Measurements from ENCODE around the gene ZNF426.
"Not testable (repeated sequence)": the region's sequence is repeated elsewhere in the genome, so short reads cannot be mapped to it uniquely, and the experiment has no call there.

The ZNF426 gene

GRCh38 chr19:9538183-9539058, at the start of gene ZNF426:
Gene ZNF426 (minus strand): TSS chr19:9538645. CDS start chr19:9536232, 2,413 bp downstream.
- DNase-seq: peak; percentile 95

GRCh38 chr19:9586764-9587163, 48.3 kb upstream of the ZNF426 start:
- DNase-seq: peak; percentile 57

GRCh38 chr19:9584073-9584833, 45.8 kb upstream of the ZNF426 start, which contains the start of gene ZNF121:
Gene ZNF121 (minus strand): TSS chr19:9584504. CDS start chr19:9568097, 16,407 bp downstream.
- peak; percentile 93 for DNase-seq

- DNase-seq: not testable (repeated sequence)
These were observed 43.8 kb upstream of the ZNF426 start for GRCh38 chr19:9582081-9582725.

GRCh38 chr19:9580728-9581127, 42.3 kb upstream of the ZNF426 start:
- DNase-seq: no peak

GRCh38 chr19:9570255-9570654, 31.8 kb upstream of the ZNF426 start:
- DNase-seq: no peak

GRCh38 chr19:9566729-9567128, 28.3 kb upstream of the ZNF426 start:
- DNase-seq: no peak

GRCh38 chr19:9565900-9566705, 27.7 kb upstream of the ZNF426 start:
- no peak for DNase-seq

- no peak for DNase-seq
These were observed 14.3 kb upstream of the ZNF426 start for GRCh38 chr19:9552536-9553274.

- no peak for DNase-seq
These were observed 9.4 kb upstream of the ZNF426 start for GRCh38 chr19:9547870-9548269.

- DNase-seq: not testable (repeated sequence)
These were observed 2.8 kb upstream of the ZNF426 start for GRCh38 chr19:9541281-9541680.

GRCh38 chr19:9539921-9540320, 1.5 kb upstream of the ZNF426 start:
- DNase-seq: not testable (repeated sequence)

- DNase-seq: not testable (repeated sequence)
These were observed 756 bp upstream of the ZNF426 start for GRCh38 chr19:9539201-9539600.

GRCh38 chr19:9535934-9536333, 2.5 kb downstream of the ZNF426 start:
- DNase-seq: no peak

GRCh38 chr19:9531933-9532332, 6.5 kb downstream of the ZNF426 start:
- no peak for DNase-seq

- no peak for DNase-seq
These were observed 9.6 kb downstream of the ZNF426 start for GRCh38 chr19:9528757-9529336.

GRCh38 chr19:9523885-9524474, 14.5 kb downstream of the ZNF426 start:
- no peak for DNase-seq

- no peak for DNase-seq
These were observed 31.2 kb downstream of the ZNF426 start for GRCh38 chr19:9507285-9507684.

GRCh38 chr19:9500796-9501195, 37.6 kb downstream of the ZNF426 start:
- no peak for DNase-seq

GRCh38 chr19:9498183-9498902, 40.1 kb downstream of the ZNF426 start, which contains the start of gene ZNF560:
Gene ZNF560 (minus strand): TSS chr19:9498616. CDS start chr19:9475313, 23,303 bp downstream.
- no peak for DNase-seq

Measured in femur (tissue), 1 donor.